Astrocyte (in vitro differentiated cells and primary cell): ENCODE data around the gene IL17C. TPM values are rescaled to one million over a fixed set of nuclear protein-coding genes. Genes with fewer than 3 reads are reported as not detected.

Experiments used
- DNase-seq: peaks from one replicate; pipeline ENCODE4 v3.0.0-alpha.2; 2010; ENCODE audit warnings: low read depth
- FAIRE-seq: peaks from 2 replicates; lab custom pipeline; 2011; peaks lifted over from hg19 to GRCh38; lab: Jason Lieb, UNC
- H2AFZ ChIP-seq: 2 replicates; pipeline ENCODE4 v1.6.0; 2012; ENCODE audit warnings: low read depth, low read length, inconsistent platforms
- H3K27ac ChIP-seq: 2 replicates; pipeline ENCODE4 v1.5.1; 2011; ENCODE audit warnings: low read depth, low read length, inconsistent platforms
- H3K27me3 ChIP-seq: 2 replicates; pipeline ENCODE4 v1.6.0; 2011; ENCODE audit warnings: low read length, inconsistent platforms; ENCODE audit not compliant: insufficient read depth
- H3K36me3 ChIP-seq: 2 replicates; pipeline ENCODE4 v1.5.1; 2011; ENCODE audit warnings: low read length, inconsistent platforms; ENCODE audit not compliant: insufficient read depth
- H3K4me1 ChIP-seq: 2 replicates; pipeline ENCODE4 v1.5.1; 2011; ENCODE audit warnings: low read length, inconsistent platforms; ENCODE audit not compliant: insufficient read depth
- H3K4me2 ChIP-seq: 2 replicates; pipeline ENCODE4 v1.6.0; 2012; ENCODE audit warnings: low read length, inconsistent platforms
- H3K4me3 ChIP-seq: 2 replicates; pipeline ENCODE4 v1.5.1; 2011; ENCODE audit warnings: low read depth, mild to moderate bottlenecking, low read length, inconsistent platforms; ENCODE audit not compliant: insufficient read depth
- H3K79me2 ChIP-seq: 2 replicates; pipeline ENCODE4 v1.6.0; 2012; ENCODE audit warnings: mild to moderate bottlenecking, low read length, inconsistent platforms; ENCODE audit not compliant: insufficient read depth
- H3K9ac ChIP-seq: 2 replicates; pipeline ENCODE4 v1.6.0; 2012; ENCODE audit warnings: mild to moderate bottlenecking, low read length, inconsistent platforms
- H3K9me3 ChIP-seq: 2 replicates; pipeline ENCODE4 v1.5.1; 2012; ENCODE audit warnings: low read depth, mild to moderate bottlenecking, low read length, inconsistent platforms; ENCODE audit not compliant: insufficient read depth
- H4K20me1 ChIP-seq: 2 replicates; pipeline ENCODE4 v1.6.0; 2012; ENCODE audit warnings: low read length, inconsistent platforms; ENCODE audit not compliant: insufficient read depth
- H3K27ac Mint-ChIP-seq: one replicate; pipeline ENCODE4 v1.8.0; 2021; ENCODE audit warnings: mild to moderate bottlenecking, mixed read lengths; ENCODE audit not compliant: unreplicated experiment
- H3K27me3 Mint-ChIP-seq: one replicate; pipeline ENCODE4 v1.8.0; 2021; ENCODE audit warnings: low read depth, mixed read lengths; ENCODE audit not compliant: unreplicated experiment
- H3K36me3 Mint-ChIP-seq: one replicate; pipeline ENCODE4 v1.8.0; 2021; ENCODE audit warnings: low read depth, mixed read lengths; ENCODE audit not compliant: unreplicated experiment
- H3K4me1 Mint-ChIP-seq: one replicate; pipeline ENCODE4 v1.8.0; 2021; ENCODE audit warnings: low read depth, mixed read lengths; ENCODE audit not compliant: unreplicated experiment
- H3K4me3 Mint-ChIP-seq: one replicate; pipeline ENCODE4 v1.8.0; 2021; ENCODE audit warnings: mild to moderate bottlenecking, moderate library complexity, mixed read lengths; ENCODE audit not compliant: unreplicated experiment
- H3K9me3 Mint-ChIP-seq: one replicate; pipeline ENCODE4 v1.8.0; 2021; ENCODE audit warnings: mild to moderate bottlenecking, mixed read lengths; ENCODE audit not compliant: unreplicated experiment
- CTCF ChIP-seq: IDR thresholded peaks from 2 replicates; pipeline ENCODE4 v1.5.1; 2011; ENCODE audit warnings: low read depth, mild to moderate bottlenecking, inconsistent platforms, low read length, moderate library complexity; ENCODE audit not compliant: insufficient read depth
- EZH2 ChIP-seq: IDR thresholded peaks from 2 replicates; pipeline ENCODE4 v1.6.1; 2012; ENCODE audit warnings: mild to moderate bottlenecking, low read length, inconsistent platforms; ENCODE audit not compliant: insufficient read depth
- total RNA-seq: library from RNA; stranded (reverse); gene quantifications from 2 replicates; pipeline ENCODE4 v1.2.1, GENCODE V29; 2021

IL17C gene
- total RNA-seq, 1 donor from 2014 or later = 0.36 TPM

DNA sequence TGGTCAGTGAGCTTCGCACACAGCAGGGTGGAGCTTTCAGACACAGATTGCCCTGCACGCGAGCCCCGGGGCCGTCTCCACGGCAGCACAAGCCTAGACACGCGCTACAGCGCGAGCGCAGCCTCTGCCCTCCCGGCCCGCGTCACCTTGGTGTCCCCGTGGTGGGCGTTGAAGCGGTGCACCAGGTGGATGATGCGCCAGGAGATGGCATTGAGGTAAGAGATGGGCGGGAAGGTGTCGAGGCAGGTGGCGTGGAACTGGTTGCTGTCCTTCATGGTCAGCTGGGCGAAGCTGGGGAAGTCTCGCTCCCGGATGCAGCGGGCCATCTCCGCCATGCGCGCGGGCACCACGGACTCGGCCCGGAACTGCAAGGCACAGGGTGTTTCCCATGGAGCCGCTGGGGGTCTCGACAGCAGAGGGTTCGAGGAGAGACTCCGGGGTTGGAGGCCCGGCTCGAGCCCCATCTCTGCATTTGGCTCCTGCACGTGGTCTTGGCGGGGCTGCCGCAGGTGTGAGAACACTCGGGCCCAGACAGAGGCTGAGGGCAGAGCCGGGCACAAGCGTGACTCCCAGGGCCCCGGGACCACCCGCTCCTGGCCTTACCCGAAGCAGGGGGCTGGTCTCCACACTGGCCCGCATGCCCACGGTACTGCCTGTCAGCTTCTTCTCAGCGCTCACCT is 16.8 kb downstream of the IL17C start:
- FAIRE-seq (no peak), DNase-seq (no peak)
- no peak overlapping the region for H3K27ac ChIP-seq
- TF ChIP-seq CTCF (no peak), EZH2 (no peak)
- Mint-ChIP-seq H3K4me1 (no peaks in the 10 kb centered on the region), H3K4me3 (no peak overlapping the region), H3K9me3 (no peaks in the 10 kb centered on the region), H3K27me3 (no peaks in the 10 kb centered on the region), H3K36me3 (no peaks in the 10 kb centered on the region), H3K27ac (no peak overlapping the region)
- H2AFZ ChIP-seq = no peak overlapping the region
- no peak overlapping the region for H3K4me3 ChIP-seq
- H4K20me1 ChIP-seq = peaks cover 44% of the 10 kb centered on the region
- H3K9me3 ChIP-seq = no peaks in the 10 kb centered on the region
- H3K4me2 ChIP-seq = no peak overlapping the region
- no peaks in the 10 kb centered on the region for H3K27me3 ChIP-seq
- H3K79me2 ChIP-seq = peaks cover 14% of the 10 kb centered on the region
- peaks cover 6% of the 10 kb centered on the region for H3K4me1 ChIP-seq
- H3K36me3 ChIP-seq = no peaks in the 10 kb centered on the region
- H3K9ac ChIP-seq = no peak overlapping the region

GRCh38 chr16:88655733-88656281 is 17.4 kb downstream of the IL17C start:
- H3K4me3 Mint-ChIP-seq = no peak overlapping the region
- peaks cover 15% of the 10 kb centered on the region for H3K79me2 ChIP-seq
- H3K36me3 ChIP-seq = no peaks in the 10 kb centered on the region
- no peaks in the 10 kb centered on the region for H3K27me3 Mint-ChIP-seq
- no peak overlapping the region for H3K27ac ChIP-seq
- TF ChIP-seq CTCF (no peak), EZH2 (no peak)
- H3K4me1 Mint-ChIP-seq = no peaks in the 10 kb centered on the region
- no peaks in the 10 kb centered on the region for H3K27me3 ChIP-seq
- no peak overlapping the region for H3K4me3 ChIP-seq
- no peak for DNase-seq
- H4K20me1 ChIP-seq = peaks cover 43% of the 10 kb centered on the region
- no peak overlapping the region for H3K27ac Mint-ChIP-seq
- H3K4me2 ChIP-seq = no peak overlapping the region
- no peaks in the 10 kb centered on the region for H3K9me3 Mint-ChIP-seq
- FAIRE-seq = no peak
- no peak overlapping the region for H3K9ac ChIP-seq
- no peak overlapping the region for H2AFZ ChIP-seq
- H3K36me3 Mint-ChIP-seq = no peaks in the 10 kb centered on the region
- no peaks in the 10 kb centered on the region for H3K9me3 ChIP-seq
- peaks cover 6% of the 10 kb centered on the region for H3K4me1 ChIP-seq

DNA sequence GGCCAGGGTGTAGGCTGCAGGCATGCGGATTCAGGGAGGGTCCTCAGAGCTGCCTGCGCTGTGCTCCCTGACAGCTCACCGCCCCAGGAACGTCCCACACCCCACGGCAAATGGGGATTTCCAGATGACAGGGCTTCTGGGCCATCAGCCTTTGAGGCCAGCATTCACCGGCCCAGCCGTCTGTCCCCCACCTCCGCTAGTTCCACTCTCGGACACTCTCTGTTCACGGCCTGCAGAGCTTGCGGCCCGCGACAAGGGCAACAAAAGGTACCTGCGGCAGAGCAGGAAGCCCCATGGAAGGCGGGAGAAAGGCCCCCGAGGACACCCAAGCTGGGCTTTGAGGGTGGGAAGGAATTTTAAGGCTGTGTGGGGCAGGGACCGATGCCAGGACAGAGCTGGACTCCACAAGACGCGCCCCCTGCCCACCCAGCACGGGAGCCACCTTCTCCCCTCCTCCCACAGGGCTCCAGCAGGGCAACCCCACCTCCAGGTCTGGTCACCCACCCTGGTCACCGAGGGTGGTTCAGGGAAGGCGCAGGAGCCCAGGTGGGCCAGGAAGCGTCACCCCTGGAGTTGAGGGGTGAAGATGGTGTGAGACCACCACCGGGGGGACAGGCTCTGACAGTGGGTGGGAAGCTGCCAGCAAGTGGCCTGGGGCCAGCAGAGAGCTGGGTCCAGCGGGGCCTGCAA is 18.1 kb downstream of the IL17C start:
- Histone ChIP-seq H4K20me1 (peaks cover 48% of the 10 kb centered on the region), H3K27ac (no peak overlapping the region), H3K79me2 (peaks cover 21% of the 10 kb centered on the region), H3K9ac (no peak overlapping the region), H3K4me1 (peaks cover 3% of the 10 kb centered on the region), H3K36me3 (no peaks in the 10 kb centered on the region), H3K4me3 (no peak overlapping the region), H3K9me3 (no peaks in the 10 kb centered on the region), H2AFZ (no peak overlapping the region), H3K27me3 (no peaks in the 10 kb centered on the region), H3K4me2 (no peak overlapping the region)
- Mint-ChIP-seq H3K36me3 (no peaks in the 10 kb centered on the region), H3K9me3 (no peaks in the 10 kb centered on the region), H3K27ac (no peak overlapping the region), H3K4me1 (peaks cover 2% of the 10 kb centered on the region), H3K27me3 (no peaks in the 10 kb centered on the region), H3K4me3 (no peak overlapping the region)
- FAIRE-seq = no peak
- DNase-seq = no peak
- no peak for TF ChIP-seq EZH2
- no peak for TF ChIP-seq CTCF
